Measurements from ENCODE around the gene SND1.

The SND1 gene

DNA sequence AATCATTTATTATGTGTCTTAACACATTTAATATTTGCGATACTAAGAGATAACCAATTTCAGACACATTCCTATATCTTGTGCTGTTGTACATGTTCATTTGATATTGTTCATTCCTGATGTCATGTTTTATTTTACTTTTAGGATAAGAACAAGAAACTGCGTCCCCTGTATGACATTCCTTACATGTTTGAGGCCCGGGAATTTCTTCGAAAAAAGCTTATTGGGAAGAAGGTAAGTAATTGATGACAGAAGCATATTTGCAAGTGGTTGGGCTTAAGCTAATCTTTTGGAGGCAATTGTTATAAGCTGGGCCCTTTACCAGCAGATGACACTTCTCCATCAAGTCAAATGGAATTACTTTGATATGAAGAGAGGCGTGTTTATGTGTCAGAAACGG is 155.3 kb downstream of the SND1 start:
- no peak for DNase-seq (ENCODE audit: low read depth)

DNA sequence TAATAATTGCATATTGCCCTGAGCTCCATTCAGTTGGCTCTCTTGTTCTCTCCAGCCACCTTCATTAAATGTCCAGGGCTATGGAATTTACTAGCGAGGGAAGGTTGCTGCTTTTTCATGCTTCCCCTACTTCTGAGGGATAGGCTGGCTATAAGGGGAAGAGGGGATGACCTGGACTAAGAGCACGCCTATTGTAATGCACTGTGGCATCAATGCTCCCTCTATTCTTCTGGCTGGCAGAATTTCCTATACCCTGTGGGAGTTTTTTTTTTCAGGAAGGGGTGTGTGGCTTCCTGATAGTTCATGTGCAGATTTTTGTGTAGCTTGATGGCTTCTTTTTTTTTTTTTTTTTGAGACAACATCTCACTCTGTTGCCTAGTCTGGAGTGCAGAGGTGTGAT is 155.8 kb downstream of the SND1 start:
- no peak for DNase-seq (ENCODE audit: low read depth)

DNA sequence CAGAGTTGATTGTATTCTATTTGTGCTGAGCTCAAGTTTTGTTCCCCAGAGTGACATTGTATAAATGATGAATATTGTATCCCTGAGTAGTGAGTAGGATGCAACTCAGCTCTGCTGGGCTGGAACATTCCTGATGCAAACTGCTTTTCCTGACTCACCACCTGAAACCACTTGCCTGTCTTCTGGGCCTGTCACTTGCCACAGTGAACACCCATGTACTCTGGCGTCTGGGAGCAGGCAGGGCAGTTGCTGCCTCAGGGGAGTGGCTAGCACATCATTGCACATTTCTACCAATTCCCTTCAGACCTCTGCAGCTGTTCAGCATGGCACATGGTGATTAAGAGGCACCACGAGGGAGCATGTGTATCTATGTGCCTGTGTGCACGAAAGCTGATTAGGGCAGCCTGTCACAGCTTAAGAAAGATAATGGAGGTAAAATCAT is 157.3 kb downstream of the SND1 start:
- DNase-seq (ENCODE audit: low read depth) = no peak

DNA sequence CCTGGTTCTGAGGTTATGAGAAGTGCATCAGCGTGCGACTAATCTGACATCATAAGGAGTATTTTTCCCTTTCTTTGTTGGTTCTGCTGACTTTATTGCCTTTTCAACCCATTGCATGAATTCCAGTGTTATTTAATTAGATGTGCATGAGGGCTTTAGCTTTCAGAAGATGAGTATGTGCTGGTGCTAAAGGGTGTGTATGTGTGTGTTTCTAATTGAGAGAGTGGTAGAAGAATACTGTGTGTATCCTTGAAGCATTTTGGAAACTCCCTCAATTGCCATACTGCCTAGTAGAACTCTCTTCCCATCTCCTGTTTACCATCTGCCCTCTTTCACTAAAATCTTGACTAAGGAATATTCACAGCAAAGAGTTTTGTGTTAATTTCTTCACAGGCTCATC is 158.1 kb downstream of the SND1 start:
- no peak for DNase-seq (ENCODE audit: low read depth)

DNA sequence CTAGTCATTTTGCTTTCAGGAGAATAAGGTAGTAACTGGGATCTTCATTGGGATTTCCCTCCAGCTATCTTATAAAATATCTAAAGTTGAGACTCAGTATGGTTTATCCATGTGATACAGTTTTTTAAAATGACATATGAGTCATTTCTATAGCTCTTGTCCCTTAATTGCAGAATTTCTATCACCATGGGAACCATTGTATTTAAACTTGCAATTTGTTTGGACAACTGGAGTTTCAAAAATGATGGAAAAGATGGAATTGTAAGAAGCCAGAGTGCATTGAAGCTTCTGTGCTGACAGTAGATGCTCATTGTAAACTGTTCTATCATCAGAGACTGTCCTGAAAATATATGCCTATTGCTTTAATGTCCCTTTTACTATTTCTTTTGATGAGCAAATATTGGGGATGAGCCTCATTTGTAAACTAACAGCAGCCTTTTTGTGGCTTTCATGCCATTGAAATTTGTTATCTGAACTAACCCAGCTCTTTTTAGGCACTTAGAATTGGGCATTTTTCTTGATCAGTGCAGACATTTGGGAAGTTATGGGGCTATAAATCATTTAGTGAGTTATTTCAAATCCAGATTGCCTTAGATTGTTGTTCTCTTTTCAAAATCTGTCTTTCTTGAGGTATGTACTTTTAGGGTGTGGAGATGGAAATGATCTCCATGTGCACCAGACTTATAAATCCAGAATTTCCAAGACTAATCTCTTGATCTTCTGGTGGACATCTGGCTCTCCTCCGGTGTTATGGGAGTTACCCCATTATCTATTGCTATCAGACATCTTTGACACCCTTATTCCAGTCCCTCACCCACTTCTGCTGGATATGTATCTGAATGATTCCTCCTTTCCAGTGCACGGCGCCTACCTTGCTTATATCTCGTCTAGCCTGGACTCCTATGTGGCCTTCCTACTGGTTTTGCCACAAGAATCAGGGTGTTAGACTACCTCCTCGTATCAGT is 159.0 kb downstream of the SND1 start:
- no peak for DNase-seq (ENCODE audit: low read depth)

DNA sequence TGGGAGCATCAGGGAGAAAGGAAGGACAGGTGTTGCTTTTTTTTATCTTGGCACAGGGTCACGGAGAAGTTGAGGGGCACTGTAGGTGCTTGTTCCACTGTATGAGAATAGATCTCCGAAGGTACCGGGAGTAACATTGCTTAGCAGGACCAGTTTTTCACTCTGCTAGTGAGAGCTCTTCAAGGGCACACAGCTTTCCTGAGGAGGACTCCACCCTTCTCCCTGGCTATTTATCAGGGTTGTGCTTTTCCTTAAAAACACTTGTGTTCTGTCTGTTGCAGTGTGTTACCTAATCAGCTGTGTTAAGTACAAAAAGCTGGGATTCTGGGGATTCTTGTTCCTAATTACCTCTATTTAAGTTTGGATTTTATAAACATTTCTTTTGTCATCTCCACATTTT is 160.5 kb downstream of the SND1 start:
- DNase-seq (ENCODE audit: low read depth) = no peak

DNA sequence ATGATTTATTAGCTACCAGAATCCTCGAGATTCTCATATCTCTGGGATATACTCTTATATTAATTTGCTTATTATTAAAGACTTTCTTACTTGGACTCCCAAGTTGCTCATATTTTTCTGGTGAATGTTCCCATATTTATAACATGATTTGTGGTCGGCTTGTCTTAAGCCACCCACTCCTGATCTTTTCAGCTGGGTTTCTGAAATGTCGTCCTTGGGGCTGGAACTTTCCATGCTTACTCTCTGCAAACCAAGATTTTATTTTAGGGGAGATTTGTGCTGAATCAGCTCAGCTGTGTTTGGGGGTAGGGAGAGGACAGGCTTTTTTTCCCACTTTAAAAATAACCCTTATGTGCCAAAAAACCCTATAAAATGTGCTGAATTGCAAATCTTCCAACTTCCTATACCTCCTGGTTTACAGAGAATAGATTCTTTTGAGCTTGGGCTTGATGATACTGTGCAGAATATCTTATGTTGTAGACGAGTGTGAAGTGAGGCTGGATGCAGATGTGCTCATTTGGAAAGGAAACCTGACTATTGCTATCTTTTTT is 162.1 kb downstream of the SND1 start:
- DNase-seq (ENCODE audit: low read depth) = no peak

DNA sequence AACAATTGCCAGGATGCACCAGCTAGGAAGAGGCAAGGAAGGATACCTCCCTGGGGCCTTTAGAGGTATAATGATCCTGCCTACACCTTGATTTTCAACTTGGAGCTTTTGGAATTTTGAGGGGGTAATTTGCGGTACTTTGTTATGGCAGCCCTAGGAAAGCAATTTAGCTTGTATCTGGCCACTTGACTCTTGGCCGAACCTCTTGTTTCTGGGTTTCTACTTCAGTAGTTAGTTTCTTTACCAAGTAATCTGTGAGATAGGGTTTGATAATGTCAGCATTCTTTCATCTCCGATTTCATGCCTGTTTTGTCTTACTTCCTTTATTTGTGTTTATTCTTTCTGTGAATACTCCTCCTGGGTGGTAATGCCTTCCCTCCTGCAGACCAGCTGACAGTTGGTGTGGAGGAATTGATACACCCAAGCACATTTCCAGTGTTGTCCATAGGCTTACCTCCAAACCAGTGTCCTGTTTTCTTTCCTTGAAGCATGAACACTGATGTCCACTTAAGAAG is 163.7 kb downstream of the SND1 start:
- DNase-seq (ENCODE audit: low read depth) = no peak

DNA sequence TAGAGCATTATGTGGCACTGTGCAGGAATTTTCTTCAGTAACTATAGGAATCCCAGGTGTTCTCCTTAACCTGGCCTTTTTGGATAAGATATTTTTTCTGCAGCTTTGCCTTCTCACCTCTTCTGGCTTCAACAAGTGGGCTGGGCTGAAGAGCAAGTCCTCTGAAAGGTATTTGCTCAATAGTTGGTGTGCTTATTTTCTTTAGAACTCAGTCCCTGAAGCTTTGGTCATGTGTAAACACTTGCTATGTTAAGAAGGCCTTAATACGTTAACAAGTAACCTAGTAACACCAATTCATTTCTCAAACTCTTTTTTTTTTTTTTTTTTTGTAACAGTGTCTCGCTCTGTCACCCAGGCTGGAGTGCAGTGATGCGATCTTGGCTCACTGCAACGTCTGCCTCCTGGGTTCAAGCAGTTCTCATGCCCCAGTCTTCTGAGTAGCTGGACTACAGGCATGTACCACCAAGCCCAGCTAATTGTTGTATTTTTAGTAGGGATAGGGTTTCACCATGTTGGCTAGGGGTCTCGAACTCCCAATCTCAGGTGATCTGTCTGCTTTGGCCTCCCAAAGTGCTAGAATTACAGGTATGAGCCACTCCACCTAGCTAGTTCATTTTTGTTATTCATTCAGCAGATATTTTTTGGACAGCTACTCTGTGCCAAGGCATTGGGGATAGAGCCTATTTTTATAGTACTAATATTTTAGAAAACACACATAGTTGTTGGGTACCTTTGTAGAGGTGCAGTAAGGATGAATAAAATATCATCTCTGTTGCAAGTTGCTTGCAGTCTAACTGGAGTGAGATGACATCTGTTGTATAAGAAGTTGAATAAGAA is 164.6 kb downstream of the SND1 start:
- no peak for DNase-seq (ENCODE audit: low read depth)

DNA sequence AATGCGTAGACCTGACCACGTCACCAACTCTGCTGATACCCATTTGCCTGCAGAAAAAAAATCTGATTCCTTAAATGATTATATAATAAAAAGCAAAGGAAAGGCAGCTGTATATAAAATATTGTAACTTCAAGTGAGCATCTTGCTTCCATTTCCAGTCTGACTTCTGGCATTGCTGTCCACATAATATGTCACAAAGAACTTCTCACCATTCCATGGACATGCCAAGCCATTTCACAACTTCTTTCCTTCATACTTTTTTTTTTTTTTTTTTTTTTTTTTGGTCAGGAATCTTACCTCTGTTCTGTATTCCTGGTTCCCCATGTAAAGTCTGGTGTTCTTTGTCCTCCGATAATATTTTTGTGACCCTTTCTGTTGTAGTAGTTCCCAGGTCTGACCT is 165.5 kb downstream of the SND1 start:
- DNase-seq (ENCODE audit: low read depth) = no peak

DNA sequence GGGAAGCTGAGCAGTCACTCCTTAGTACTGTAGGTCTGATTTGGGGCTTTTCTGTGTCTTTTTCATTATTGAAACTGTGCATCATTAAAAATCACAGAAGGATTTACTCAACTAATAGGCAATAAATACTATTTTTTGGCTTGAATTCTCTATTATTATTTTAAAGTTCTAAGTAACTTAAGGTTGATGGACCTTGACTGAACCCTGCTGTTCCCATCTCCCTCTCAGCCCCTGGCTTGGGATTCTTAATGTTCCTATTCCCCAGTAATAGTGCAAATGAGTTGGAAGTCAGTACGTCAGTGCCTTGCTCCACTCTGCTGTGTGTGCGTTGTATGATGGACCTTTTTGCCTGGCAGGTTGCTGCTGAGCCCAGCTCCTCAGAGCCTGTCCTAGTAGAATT is 166.3 kb downstream of the SND1 start:
- no peak for DNase-seq (ENCODE audit: low read depth)

DNA sequence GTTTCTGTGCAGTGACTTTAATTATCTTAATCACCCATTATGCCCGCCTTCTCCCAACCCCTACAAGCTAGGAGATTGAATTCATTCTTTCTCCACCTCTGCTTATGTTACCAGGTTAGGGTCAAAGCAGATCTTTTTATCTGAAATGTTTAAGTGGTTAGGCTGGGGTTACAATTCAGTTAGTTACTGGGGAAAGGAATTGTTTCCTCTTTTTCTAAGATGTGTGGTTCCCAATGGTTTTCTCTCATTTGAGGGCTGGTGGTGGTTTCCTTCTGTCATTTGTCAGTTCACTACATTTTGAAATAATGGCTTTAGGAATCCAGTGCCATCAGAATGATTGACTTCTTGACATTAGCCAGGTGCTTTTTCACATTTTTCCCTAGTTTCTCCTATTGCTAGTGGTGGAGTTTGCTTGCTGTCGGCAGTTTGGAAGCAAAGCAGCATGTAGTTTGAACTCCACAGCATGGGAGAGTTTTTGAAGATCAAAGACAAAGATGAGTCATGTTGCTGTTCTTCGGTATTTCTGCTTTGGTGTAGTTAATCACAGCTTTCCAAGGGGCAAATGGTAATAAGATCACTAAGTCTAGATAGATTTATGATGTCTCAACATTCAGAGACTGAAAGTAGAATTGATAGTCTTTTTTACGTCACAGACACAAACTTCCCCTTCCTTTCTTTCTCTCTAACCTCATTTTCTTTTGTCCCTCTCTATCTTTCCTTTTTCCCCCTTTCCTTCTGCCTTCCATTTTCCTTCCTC is 168.2 kb downstream of the SND1 start:
- DNase-seq (ENCODE audit: low read depth) = no peak

DNA sequence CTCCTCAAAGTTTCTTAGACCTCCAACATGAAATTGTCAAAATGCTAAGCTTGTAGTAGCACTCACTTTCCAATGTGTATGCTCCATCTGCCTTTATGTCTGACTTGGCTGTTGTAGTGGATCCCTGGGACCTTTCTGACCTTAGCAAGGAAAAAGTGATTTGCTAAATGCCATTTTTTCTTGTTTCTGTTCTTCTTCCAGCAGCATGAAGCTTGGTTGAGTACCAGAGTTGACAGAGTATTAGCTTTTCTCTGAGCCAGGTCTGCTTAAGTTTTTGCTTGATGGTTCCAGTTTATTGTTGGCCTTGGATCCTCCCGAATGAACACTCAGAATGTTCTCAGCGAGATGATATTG is 168.7 kb downstream of the SND1 start:
- DNase-seq (ENCODE audit: low read depth) = no peak

DNA sequence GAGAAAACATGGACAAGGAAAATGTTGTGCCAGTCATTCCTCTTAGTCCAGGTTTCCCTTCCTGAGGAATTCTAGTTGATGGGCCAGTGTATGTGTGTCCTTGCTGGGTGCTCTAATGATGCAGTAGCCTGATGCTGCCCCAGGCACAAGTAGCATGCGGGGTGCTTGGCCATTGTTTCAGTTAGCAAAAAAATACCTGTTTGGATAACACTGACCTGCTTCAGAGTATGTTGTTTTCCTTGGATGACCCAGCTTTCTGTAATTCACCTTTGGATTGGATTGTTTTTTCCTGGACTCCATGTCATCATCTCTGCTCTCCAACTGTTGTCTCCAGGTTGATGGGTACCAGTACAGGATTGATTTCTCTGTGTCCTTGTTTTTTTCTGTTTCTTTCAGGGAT is 169.2 kb downstream of the SND1 start:
- DNase-seq (ENCODE audit: low read depth) = no peak

DNA sequence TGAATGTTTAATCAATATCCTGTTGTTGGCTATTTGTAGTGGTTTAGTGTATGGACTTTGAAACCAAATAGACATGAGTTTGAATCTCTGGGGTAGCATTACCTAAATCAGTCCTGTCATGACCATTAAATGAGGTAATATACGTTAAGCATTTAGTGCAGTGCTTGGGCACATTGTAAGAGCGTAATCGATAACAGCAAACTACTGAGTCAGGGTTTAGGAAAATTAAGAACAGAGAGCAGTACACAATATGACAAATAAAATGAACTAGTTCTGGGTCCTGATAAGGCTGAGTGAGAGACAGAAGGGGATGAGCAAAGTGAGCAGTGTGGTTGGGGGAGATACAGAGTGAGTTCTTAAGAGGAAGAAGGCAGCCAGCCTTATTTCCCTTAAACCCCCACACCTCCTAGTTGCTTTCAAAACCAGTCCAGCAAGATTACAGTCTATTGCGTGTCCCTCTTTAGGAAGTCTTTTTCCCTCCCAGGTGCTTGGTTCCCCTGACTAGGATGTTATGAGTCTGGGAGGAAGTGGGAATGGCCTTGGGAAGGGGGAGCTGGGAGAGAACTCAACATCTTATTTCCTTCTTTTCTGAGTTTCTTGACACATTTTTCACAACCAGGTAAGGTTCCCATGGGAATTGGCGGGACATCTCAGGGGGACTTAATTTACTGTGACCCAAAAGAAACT is 171.0 kb downstream of the SND1 start:
- DNase-seq (ENCODE audit: low read depth) = no peak

DNA sequence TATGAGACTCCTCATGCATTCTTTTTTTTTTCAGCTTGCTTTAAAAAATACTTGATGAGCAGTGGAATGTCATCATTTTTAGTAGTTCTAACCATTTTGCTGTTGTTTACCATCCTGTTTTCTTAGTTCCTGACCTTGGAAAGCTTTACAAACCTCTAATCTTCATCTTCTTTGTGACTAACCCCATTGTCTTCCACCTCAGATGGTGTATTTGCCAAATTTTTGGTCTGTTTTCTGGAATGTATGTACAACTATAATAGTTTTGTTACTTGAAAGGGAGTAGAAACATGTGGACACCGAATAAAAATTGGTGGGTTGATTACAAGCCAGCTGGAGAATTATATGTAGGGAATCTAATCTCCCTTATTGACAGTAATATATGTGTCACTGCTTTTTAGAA is 172.7 kb downstream of the SND1 start:
- DNase-seq (ENCODE audit: low read depth) = no peak

DNA sequence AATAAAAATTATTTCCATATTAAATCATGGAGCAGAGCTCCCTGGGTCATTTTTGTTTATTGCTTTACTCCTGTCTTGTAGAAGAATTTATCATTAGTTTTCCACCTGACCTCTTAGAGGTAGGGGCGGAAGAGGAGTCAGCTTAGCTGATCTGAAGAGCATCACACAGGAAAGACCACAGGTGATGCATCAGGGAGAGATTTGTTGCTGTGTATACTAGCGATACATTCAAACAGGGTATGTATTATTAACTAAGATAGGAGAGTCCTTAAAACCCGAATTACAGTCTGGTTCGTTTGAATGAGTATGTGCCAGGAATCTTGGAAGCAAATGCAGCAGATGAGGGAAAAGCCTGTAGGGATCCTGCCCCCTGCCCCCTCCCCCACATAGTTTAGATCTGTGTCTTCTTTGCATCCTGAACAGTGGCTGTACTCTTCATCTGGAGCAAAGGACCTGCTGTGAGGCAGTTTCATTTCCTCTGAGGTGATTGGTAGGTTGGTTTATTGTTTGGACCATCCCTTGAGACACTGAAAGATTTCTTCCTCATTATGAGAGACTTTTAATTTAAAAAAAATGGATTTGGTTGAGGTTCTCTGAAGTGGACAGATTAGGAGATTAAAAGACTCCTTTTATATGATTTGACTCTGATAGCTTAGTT is 177.0 kb downstream of the SND1 start:
- no peak for DNase-seq (ENCODE audit: low read depth)

DNA sequence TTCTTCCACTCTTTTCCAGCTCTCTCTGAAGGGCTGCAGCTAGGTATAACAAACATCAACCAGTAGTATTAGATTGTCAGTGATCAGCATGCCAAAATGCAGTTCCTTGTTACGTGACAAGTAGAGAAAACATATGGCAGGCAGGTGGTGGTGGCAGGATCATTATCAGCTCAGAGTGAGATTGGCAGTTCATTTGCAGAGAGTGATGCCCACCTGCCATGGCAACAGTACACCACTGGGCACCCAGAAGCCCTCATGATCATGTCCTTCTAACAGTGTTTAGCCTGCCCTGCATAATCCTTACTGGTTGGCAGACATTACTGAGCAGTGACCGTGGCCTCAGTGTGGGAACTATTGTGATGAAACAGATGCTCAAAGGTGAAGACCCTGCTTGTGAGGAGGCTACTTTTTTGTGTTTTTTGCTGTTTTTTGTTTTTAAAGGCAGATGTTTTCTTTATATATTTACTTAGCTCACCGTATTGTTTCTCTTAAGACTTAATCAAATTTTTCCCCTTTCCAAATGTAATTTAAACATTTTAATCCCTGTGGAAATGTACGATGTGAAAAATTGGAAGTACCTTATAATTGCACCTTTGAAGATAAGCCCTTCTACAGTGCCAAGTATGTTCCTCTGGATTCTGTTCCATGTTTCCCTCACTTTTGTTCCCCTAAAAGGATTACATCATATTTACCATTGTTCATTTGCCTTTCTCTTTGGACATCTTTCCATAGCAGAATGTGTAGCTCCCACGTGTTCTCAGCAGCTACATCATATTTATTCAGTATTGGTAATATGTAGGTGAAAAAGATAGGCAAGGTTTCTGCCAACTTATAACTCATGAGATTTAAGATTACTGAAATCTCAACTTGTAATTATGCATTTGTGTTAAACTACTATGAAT is 179.6 kb downstream of the SND1 start:
- no peak for DNase-seq (ENCODE audit: low read depth)

DNA sequence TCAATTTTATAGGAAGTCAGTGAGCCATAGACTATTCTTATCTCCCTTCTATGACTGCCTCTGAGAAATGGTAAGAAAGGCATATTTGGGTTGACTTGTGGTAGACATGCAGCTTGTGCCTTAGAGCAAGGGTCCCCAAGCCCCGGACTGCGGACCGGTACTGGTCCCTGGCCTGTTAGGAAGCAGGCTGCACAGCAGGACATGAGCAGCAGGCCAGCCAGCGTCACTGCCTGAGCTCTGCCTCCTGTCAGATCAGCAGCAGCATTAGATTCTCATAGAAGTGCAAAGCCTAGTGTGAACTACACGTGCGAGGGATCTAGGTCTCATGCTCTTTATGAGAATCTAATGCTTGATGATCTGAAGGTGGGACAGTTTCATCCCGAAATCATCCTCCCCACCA is 180.6 kb downstream of the SND1 start:
- DNase-seq (ENCODE audit: low read depth) = no peak

DNA sequence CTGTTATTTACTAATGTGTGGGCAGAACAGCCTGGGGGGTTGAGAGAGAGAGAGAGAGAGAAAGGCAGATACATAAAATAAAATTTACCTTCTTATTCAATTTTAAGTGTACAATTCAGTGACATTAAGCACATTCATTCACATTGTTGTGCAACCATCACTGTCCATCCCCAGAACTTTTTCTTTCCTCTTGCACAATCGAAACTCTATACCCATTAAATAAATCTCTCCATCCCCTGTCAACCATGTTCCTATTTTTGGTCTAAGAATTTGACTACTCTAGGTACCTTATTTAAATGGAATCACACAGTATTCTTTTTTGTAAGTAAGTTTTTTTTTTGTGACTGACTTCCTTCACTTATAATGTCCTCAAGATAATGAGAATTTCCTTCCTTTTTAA is 181.6 kb downstream of the SND1 start:
- no peak for DNase-seq (ENCODE audit: low read depth)

Measured in stimulated activated CD8-positive, alpha-beta memory T cell treated with anti-CD3 and anti-CD28 coated beads, Interleukin-15, amount 100 ng/mL, for 1 hour (primary cell).